HG03354 (cell line): ENCODE data around the gene CTNNAL1.
A peak's percentile ranks its signal among the peaks of the same experiment; 100 is the strongest.

Experiments
- ATAC-seq: cut with Tn5 transposase; IDR thresholded peaks from one replicate; pipeline ENCODE4 v1.9.1; 2021; ENCODE audit warnings: mild to moderate bottlenecking; ENCODE audit not compliant: unreplicated experiment, poor library complexity, severe bottlenecking

The CTNNAL1 gene

DNA sequence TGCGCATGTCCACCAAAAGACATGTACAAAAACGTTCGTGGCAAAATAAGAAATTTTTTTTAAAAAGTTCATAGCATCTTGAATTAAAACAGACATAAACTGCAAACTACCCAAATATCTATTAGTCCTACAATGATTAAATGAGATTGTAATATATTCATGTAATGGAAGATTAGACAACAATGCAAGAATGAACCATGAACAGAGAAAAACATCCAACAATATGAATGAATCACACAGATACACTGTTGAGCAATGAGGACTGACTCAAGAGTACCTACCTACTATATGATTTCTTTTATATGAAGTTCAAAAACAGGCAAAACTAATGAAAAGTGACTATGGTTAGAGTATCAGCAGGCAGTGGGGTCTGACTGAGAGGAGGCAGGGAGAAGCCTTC is 17.9 kb upstream of the CTNNAL1 start:
- ATAC-seq, result no peak

- ATAC-seq, result no peak
These were observed 17.1 kb upstream of the CTNNAL1 start for GRCh38 chr9:109030426-109030825.

- no peak for ATAC-seq
These were observed 15.2 kb upstream of the CTNNAL1 start for GRCh38 chr9:109028457-109028856.

- no peak for ATAC-seq
These were observed 13.9 kb upstream of the CTNNAL1 start for GRCh38 chr9:109027176-109027575.

GRCh38 chr9:109026306-109026705 is 13.0 kb upstream of the CTNNAL1 start:
- ATAC-seq, result no peak

GRCh38 chr9:109022873-109023272 is 9.6 kb upstream of the CTNNAL1 start:
- no peak for ATAC-seq

GRCh38 chr9:109020581-109021511 is 7.5 kb upstream of the CTNNAL1 start:
- no peak for ATAC-seq

DNA sequence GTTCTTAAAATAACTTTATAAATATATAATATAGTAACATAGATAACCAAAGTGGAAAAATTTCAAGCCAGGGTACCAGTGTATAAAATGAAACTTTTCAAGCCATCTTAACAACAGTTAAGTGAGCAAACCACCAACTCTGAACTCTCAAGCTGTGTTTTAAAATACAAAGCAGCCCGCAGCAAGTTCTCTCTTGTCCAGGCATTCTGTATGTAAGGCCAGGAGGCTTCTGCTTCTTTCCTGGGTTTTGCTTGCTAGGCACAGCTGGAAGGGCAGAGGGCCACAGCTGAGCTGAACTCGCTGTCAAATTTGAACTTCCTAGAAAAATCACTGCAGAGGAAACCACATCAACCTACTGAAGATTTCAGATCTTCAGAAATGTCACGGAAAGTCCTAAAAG is 6.8 kb upstream of the CTNNAL1 start:
- ATAC-seq, result no peak

GRCh38 chr9:109019420-109019819 is 6.1 kb upstream of the CTNNAL1 start:
- ATAC-seq, result no peak

GRCh38 chr9:109017493-109017892 is 4.2 kb upstream of the CTNNAL1 start:
- peak; percentile 35 for ATAC-seq

- no peak for ATAC-seq
These were observed 3.8 kb upstream of the CTNNAL1 start for GRCh38 chr9:109017061-109017460.

- ATAC-seq, result no peak
These were observed 2.8 kb upstream of the CTNNAL1 start for GRCh38 chr9:109016132-109016531.

DNA sequence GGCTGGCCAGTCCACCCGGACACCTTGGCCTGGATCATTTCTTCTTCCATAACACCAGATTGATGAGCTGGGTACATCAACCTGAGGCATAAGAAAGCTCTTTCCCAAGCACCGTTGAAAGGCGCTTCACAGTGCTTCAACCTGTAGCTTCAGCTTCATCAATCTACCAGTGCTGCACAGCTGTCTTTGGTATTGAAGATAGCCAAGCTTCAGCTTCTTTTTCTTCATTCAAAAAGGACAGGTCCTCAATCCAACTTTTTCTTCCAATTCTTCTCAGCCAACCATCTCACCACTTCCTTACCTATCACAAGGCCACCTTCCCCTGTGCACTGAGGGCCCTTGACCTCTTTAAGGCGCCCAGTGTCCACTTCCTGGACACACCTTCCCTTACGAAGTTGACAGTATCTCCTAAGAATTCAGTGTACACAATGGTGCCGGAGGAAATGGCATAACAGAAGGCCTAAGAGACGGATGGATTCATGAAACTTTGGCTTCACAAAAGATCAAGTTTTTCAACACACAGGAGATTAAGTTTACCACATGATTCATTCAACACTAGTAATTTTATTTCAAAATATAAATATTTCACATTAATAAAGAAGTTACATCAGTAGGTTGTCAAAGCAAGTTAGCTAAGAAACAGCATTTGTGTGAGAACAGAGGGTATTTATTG is 1.4 kb upstream of the CTNNAL1 start:
- ATAC-seq, result no peak

- ATAC-seq, result no peak
These were observed 644 bp upstream of the CTNNAL1 start for GRCh38 chr9:109013679-109014607.

DNA sequence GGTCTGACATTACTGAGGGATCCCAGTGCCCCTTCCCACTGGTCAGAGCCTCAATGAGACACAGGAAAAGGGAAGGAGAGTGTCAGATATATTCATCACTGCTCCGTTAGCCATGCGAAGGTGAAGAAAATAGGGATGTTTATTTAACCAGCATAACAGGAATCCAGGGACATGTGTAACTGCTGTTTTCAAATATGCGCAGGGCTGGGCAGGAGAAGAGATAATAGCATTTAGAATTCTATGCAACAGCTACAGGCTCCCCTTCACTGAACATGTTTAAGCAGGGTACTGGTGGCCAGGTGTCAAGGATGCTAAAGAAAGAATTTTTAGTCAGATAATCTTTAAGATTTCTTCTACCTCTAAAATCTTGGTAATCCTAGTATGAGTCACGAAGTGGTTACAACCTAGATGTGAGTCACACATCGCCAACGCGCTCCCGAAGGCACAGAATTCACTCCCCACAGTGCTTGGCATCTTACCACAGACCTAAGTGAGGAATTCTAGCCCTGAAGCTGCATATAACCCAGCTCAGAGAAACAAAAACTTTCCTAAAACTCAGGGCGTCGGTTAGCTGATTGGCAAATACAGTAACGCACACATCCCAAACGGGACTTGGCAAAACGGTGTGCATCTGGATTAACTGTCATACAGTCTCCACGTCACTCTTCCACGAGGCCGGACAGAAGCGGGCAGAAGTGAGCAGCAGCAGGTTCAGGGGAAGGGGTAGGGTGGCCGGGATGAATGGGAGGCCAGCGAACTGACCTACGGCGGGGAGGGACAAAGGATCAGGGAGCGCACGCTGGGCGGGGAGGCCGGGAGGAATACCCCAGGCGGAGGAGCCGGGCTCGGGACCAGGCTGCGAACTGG is 1.1 kb downstream of the CTNNAL1 start:
- ATAC-seq, result peak; percentile 27

DNA sequence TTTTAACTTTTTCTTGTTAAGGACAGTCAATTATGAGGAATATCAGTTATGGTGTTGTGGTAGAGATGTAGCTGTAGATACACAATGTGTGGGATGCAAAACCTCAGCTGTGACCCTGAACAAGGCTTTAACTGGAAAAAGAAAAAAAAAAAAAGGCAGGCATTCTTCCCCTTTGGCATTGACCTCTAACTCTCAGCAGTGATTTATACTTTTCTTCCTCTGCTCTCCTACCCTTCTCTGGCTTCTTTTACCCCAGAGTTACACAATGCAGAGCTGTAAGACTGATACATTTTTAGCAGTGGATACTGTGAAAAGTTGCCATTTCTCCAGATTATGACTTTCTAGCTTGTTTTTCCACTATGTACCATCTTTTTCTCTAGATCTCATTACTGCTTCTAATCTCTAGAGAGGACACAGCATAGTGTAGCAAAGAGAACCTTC is 2.0 kb downstream of the CTNNAL1 start:
- ATAC-seq, result no peak

- peak; percentile 49 for ATAC-seq
These were observed 2.6 kb downstream of the CTNNAL1 start for GRCh38 chr9:109010746-109011145.

DNA sequence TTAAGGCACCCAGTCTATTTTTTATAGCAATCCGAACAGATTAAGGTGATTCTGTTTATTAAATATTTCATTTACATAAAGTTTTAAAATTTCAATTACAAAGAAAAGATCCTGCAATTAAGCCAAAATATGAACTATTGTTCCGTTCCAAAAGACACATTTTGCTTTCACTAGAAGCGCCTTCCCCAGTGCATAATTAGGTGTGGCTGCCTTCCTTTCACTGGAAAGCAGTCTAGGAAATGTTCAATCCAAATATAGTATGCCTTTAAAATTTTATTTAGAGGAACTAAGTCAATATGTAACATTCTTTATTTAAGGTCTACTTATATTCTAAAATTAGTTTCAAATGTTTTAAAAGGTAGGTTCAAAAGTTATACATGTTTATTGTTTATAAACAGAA is 7.6 kb downstream of the CTNNAL1 start:
- no peak for ATAC-seq

- no peak for ATAC-seq
These were observed 10.2 kb downstream of the CTNNAL1 start for GRCh38 chr9:109003116-109003515.
